Measurements from ENCODE around the gene CREB5.

GRCh38 chr7:28375729-28376128, 36.6 kb upstream of the CREB5 start:
- no peak for TF ChIP-seq EZH2 (IDR thresholded peaks at IDR 0.05; ENCODE audit: low read depth, unreplicated experiment)
- TF ChIP-seq, protein P1, sequence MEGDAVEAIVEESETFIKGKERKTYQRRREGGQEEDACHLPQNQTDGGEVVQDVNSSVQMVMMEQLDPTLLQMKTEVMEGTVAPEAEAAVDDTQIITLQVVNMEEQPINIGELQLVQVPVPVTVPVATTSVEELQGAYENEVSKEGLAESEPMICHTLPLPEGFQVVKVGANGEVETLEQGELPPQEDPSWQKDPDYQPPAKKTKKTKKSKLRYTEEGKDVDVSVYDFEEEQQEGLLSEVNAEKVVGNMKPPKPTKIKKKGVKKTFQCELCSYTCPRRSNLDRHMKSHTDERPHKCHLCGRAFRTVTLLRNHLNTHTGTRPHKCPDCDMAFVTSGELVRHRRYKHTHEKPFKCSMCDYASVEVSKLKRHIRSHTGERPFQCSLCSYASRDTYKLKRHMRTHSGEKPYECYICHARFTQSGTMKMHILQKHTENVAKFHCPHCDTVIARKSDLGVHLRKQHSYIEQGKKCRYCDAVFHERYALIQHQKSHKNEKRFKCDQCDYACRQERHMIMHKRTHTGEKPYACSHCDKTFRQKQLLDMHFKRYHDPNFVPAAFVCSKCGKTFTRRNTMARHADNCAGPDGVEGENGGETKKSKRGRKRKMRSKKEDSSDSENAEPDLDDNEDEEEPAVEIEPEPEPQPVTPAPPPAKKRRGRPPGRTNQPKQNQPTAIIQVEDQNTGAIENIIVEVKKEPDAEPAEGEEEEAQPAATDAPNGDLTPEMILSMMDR (conservative IDR thresholded peaks at IDR 0.05; ENCODE audit: low read depth in 2 of 2), result no peak
- TF ChIP-seq POLR2AphosphoS5 (IDR thresholded peaks at IDR 0.05; ENCODE audit: low read depth), result no peak
- TF ChIP-seq, protein P2, sequence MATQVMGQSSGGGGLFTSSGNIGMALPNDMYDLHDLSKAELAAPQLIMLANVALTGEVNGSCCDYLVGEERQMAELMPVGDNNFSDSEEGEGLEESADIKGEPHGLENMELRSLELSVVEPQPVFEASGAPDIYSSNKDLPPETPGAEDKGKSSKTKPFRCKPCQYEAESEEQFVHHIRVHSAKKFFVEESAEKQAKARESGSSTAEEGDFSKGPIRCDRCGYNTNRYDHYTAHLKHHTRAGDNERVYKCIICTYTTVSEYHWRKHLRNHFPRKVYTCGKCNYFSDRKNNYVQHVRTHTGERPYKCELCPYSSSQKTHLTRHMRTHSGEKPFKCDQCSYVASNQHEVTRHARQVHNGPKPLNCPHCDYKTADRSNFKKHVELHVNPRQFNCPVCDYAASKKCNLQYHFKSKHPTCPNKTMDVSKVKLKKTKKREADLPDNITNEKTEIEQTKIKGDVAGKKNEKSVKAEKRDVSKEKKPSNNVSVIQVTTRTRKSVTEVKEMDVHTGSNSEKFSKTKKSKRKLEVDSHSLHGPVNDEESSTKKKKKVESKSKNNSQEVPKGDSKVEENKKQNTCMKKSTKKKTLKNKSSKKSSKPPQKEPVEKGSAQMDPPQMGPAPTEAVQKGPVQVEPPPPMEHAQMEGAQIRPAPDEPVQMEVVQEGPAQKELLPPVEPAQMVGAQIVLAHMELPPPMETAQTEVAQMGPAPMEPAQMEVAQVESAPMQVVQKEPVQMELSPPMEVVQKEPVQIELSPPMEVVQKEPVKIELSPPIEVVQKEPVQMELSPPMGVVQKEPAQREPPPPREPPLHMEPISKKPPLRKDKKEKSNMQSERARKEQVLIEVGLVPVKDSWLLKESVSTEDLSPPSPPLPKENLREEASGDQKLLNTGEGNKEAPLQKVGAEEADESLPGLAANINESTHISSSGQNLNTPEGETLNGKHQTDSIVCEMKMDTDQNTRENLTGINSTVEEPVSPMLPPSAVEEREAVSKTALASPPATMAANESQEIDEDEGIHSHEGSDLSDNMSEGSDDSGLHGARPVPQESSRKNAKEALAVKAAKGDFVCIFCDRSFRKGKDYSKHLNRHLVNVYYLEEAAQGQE (IDR thresholded peaks at IDR 0.05; ENCODE audit: unreplicated experiment), result no peak
- no peak for TF ChIP-seq JUNB (IDR thresholded peaks at IDR 0.05; ENCODE audit: unreplicated experiment)
- no peak for TF ChIP-seq EZH2phosphoT487 (IDR thresholded peaks at IDR 0.05; ENCODE audit: unreplicated experiment)
- no peak for TF ChIP-seq ZNF331 (CRISPR knock-in tag; IDR thresholded peaks at IDR 0.05; ENCODE audit: low read depth)
- no peak for TF ChIP-seq CREB1 (CRISPR knock-in tag; IDR thresholded peaks at IDR 0.05; ENCODE audit: low read depth)
